GM10266 (cell line): ENCODE results near the gene THEM4.
"Not testable (repeated sequence)": the region's sequence is repeated elsewhere in the genome, so short reads cannot be mapped to it uniquely, and the experiment has no call there.

Source experiments
- DNase-seq: peaks from one replicate; pipeline ENCODE4 v3.0.0; 2012; ENCODE audit errors: extremely low spot score
- CTCF ChIP-seq: IDR thresholded peaks from 2 replicates; pipeline ENCODE4 v1.5.1; 2012; ENCODE audit warnings: mild to moderate bottlenecking, low read depth; ENCODE audit not compliant: control insufficient read depth, insufficient read depth; ENCODE audit errors: missing control alignments

Gene THEM4

GRCh38 chr1:151902858-151903257 lies 6.5 kb downstream of the THEM4 start:
- no peak for TF ChIP-seq CTCF
- no peak for DNase-seq

- DNase-seq, result not testable (repeated sequence)
Measured at GRCh38 chr1:151900804-151901203, 8.5 kb downstream of the THEM4 start.

GRCh38 chr1:151898519-151898991 lies 10.8 kb downstream of the THEM4 start:
- no peak for DNase-seq
- TF ChIP-seq CTCF, result no peak

- no peak for TF ChIP-seq CTCF
- DNase-seq, result no peak
Measured at GRCh38 chr1:151897991-151898431, 11.3 kb downstream of the THEM4 start.

GRCh38 chr1:151893176-151893924 lies 16.0 kb downstream of the THEM4 start:
- no peak for DNase-seq
- no peak for TF ChIP-seq CTCF

GRCh38 chr1:151892190-151892589 lies 17.1 kb downstream of the THEM4 start:
- no peak for TF ChIP-seq CTCF
- DNase-seq, result no peak

- TF ChIP-seq CTCF, result no peak
- DNase-seq, result no peak
Measured at GRCh38 chr1:151891512-151891911, 17.8 kb downstream of the THEM4 start.
